ENCODE measurements around the gene HLA-DOA. TPM values are rescaled to one million over a fixed set of nuclear protein-coding genes. Genes with fewer than 3 reads are reported as not detected.

The HLA-DOA gene
- total and polyA plus RNA-seq, 10 donors, result 30.8 to 89.5 (median 56.2) TPM

DNA sequence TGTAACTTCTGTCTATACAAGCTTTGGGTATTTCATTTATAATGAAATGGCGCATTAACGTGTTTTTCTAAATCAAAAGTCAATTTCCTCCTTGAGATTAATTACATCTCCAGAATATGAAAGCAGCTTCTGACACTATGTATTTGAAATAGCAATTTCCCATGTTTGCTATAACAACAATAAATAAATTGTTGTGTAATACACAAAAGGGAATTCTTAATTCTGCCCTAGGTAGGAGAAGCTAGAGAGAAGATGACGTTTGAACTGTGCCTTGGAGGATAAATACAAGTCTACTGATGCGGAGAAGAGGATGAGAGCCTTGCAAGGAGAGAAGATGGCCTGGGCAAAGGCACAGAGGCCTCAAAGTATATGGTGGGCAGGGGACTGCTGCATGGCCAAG, 7.6 kb upstream of the HLA-DOA start:
- intact Hi-C loops (cut with DNase I; ENCODE audit: low total_unique reads), result loop anchor here (5.0 to 10.0 kb wide), 2 partner anchors 55 to 128 kb away; partner anchors contain the start of gene HLA-DPA1
- 68 to 82% (median 70%) methylated on average over 4 of the region's 4 CpGs for WGBS, 5 donors
- Histone ChIP-seq H3K36me3 (no peaks in the 10 kb centered on the region), H3K27me3 (replicated peaks in 1 of 7) (no peaks in the 10 kb centered on the region), H3K9me3 (no peaks in the 10 kb centered on the region), H3K4me1 (peaks cover 32 to 59% (median 52%) of the 10 kb centered on the region in 6 donors), H3K27ac (peak overlapping the region in 6 of 8 donors; percentile 87 to 95 (median 90)), H3K4me3 (no peak overlapping the region)
- no peak for DNase-seq
- TF ChIP-seq, protein P1, sequence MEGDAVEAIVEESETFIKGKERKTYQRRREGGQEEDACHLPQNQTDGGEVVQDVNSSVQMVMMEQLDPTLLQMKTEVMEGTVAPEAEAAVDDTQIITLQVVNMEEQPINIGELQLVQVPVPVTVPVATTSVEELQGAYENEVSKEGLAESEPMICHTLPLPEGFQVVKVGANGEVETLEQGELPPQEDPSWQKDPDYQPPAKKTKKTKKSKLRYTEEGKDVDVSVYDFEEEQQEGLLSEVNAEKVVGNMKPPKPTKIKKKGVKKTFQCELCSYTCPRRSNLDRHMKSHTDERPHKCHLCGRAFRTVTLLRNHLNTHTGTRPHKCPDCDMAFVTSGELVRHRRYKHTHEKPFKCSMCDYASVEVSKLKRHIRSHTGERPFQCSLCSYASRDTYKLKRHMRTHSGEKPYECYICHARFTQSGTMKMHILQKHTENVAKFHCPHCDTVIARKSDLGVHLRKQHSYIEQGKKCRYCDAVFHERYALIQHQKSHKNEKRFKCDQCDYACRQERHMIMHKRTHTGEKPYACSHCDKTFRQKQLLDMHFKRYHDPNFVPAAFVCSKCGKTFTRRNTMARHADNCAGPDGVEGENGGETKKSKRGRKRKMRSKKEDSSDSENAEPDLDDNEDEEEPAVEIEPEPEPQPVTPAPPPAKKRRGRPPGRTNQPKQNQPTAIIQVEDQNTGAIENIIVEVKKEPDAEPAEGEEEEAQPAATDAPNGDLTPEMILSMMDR (IDR thresholded peaks at IDR 0.05 in 8 of 11, conservative IDR thresholded peaks at IDR 0.05 in 3 of 11), result no peak

DNA sequence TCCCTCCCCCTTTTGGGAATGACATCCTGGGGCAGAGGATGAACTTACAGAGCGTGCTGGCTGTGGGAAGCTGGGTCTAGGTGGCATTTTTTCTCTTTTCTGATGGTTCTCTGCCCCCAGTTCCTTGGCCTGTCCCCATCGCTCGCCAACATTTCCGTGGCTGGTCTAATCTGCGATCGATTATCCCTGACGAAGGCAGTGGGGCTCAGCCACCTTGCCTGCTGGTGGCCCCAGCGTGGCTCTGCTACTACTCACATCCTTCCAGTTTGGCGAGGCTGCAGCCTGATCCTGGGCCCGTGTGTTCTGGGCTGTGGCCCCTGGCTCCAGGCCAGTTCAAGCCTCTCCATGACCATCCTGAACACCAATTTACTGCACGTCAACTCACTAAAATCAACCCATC, 6.4 kb upstream of the HLA-DOA start:
- TF ChIP-seq POLR2A (IDR thresholded peaks at IDR 0.05) (no peak), POLR2AphosphoS5 (IDR thresholded peaks at IDR 0.05) (no peak)
- TF ChIP-seq, protein P1 (IDR thresholded peaks at IDR 0.05 in 8 of 11, conservative IDR thresholded peaks at IDR 0.05 in 3 of 11), result no peak
- 78 to 86% (median 82%) methylated on average over 11 of the region's 11 CpGs for WGBS, 5 donors
- Histone ChIP-seq H3K4me3 (no peak overlapping the region), H3K27ac (peak overlapping the region in 6 of 8 donors; percentile 26 to 95 (median 90)), H3K9me3 (no peaks in the 10 kb centered on the region), H3K36me3 (no peaks in the 10 kb centered on the region), H3K4me1 (peaks cover 32 to 58% (median 52%) of the 10 kb centered on the region in 6 donors), H3K27me3 (replicated peaks in 1 of 7) (no peaks in the 10 kb centered on the region)
- intact Hi-C loops (cut with DNase I; ENCODE audit: low total_unique reads), result loop anchor here (5.0 to 10.0 kb wide), 2 partner anchors 57 to 129 kb away; partner anchors contain the start of gene HLA-DPA1
- DNase-seq, result peak; percentile 69

DNA sequence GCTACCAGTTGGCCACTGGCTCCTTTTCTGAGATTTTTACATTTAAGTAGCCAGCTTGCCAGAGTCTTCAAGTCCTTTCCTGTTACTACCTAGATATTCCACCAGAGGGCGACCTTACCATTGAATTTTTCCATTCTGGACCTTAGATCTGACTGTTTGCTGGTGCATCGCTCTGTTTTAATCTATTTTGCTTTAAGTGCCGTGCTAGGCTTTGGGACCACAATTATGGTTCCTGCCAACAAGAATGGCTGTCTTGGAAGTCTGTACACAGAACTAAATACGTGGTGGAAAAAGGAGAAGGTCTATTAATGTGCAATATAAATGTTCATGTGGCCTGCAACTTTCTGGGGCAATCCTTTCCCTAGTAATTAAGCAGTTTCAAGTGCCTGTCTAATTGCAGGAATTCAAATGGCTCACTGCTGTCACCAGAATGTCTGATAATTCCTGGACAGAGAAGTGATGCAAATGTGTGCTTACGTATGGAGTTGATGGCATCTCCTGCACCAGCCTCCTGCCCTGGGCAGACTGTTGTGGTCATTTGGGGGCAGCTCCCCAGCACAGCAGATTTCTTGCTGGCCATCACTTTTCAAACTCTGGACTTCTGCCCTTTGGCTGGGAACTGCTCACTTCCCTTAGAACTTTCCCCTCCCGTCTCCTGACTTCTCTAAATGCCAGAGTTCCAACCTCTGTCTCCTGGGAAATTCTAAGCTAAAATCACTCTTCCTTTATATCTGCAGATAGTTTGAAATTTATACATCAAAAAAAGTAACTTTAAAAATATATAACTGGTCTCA, 5.6 kb upstream of the HLA-DOA start:
- WGBS, 5 donors, result 19 to 32% (median 22%) methylated on average over 6 of the region's 6 CpGs
- DNase-seq, result no peak
- Histone ChIP-seq H3K27me3 (replicated peaks in 1 of 7) (no peaks in the 10 kb centered on the region), H3K4me1 (peaks cover 32 to 55% (median 48%) of the 10 kb centered on the region in 6 donors), H3K9me3 (no peaks in the 10 kb centered on the region), H3K36me3 (no peaks in the 10 kb centered on the region), H3K27ac (peak overlapping the region in 6 of 8 donors; percentile 26 to 95 (median 62)), H3K4me3 (peak overlapping the region in 1 of 8 donors; percentile 7)
- TF ChIP-seq POLR2A (IDR thresholded peaks at IDR 0.05), result no peak
- TF ChIP-seq POLR2AphosphoS5 (IDR thresholded peaks at IDR 0.05), result peak in 1 of 3 donors; percentile 21
- TF ChIP-seq, protein P1 (IDR thresholded peaks at IDR 0.05 in 8 of 11, conservative IDR thresholded peaks at IDR 0.05 in 3 of 11), result peak; percentile 79 to 94 (median 90)
- intact Hi-C loops (cut with DNase I; ENCODE audit: low total_unique reads), result loop anchor here (5.0 to 10.0 kb wide), 2 partner anchors 57 to 130 kb away; partner anchors contain the start of gene HLA-DPA1

DNA sequence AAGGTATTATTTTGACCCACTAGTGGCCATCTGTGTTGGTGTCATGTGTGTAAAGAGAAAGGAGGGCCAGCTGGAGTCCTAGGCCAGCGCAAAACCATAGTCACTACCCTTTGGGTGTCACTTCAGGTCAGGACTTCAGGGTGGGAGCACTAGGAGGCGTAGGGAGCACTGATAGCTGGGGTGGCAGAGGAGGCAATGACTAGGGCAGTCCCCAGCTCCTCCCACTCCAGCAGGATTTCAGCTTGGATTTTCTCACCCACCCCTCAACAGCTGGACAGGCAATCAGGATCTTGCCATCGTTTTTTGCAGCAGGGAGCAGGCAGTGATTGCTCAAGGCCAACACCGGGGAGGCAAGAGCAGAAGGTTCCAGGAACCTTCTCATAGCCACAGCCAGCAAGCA, 4.2 kb upstream of the HLA-DOA start:
- Histone ChIP-seq H3K4me1 (peaks cover 26 to 55% (median 46%) of the 10 kb centered on the region in 6 donors), H3K4me3 (no peak overlapping the region), H3K36me3 (no peaks in the 10 kb centered on the region), H3K27ac (no peak overlapping the region), H3K9me3 (no peaks in the 10 kb centered on the region), H3K27me3 (replicated peaks in 1 of 7) (no peaks in the 10 kb centered on the region)
- DNase-seq, result no peak
- intact Hi-C loops (cut with DNase I; ENCODE audit: low total_unique reads), result loop anchor here (10.0 kb wide), 1 partner anchor 131 kb away; no protein-coding TSS in a partner anchor
- TF ChIP-seq POLR2AphosphoS5 (IDR thresholded peaks at IDR 0.05) (no peak), POLR2A (IDR thresholded peaks at IDR 0.05) (no peak)
- TF ChIP-seq, protein P1 (IDR thresholded peaks at IDR 0.05 in 8 of 11, conservative IDR thresholded peaks at IDR 0.05 in 3 of 11), result no peak
- WGBS, 5 donors, result 43 to 58% (median 54%) methylated on average over 3 to 4 of the region's 4 CpGs
